ENCODE measurements around the gene CAMTA1.

CAMTA1 gene

GRCh38 chr1:6801199-6801598 lies 15.9 kb downstream of the CAMTA1 start:
- no peak for TF ChIP-seq CTCF (IDR thresholded peaks at IDR 0.05; ENCODE audit: insufficient read depth, missing control alignments)
- DNase-seq (ENCODE audit: insufficient read length, low spot score), result no peak
- no peak for FAIRE-seq

GRCh38 chr1:6801966-6802365 lies 16.7 kb downstream of the CAMTA1 start:
- no peak for TF ChIP-seq CTCF (IDR thresholded peaks at IDR 0.05; ENCODE audit: insufficient read depth, missing control alignments)
- FAIRE-seq (no peak), DNase-seq (ENCODE audit: insufficient read length, low spot score) (no peak)

GRCh38 chr1:6802454-6802853 lies 17.2 kb downstream of the CAMTA1 start:
- DNase-seq (ENCODE audit: insufficient read length, low spot score) (no peak), FAIRE-seq (no peak)
- no peak for TF ChIP-seq CTCF (IDR thresholded peaks at IDR 0.05; ENCODE audit: insufficient read depth, missing control alignments)

GRCh38 chr1:6802893-6803292 lies 17.6 kb downstream of the CAMTA1 start:
- no peak for TF ChIP-seq CTCF (IDR thresholded peaks at IDR 0.05; ENCODE audit: insufficient read depth, missing control alignments)
- no peak for FAIRE-seq
- DNase-seq (ENCODE audit: insufficient read length, low spot score), result no peak

GRCh38 chr1:6803357-6803756 lies 18.1 kb downstream of the CAMTA1 start:
- DNase-seq (ENCODE audit: insufficient read length, low spot score) (no peak), FAIRE-seq (no peak)
- no peak for TF ChIP-seq CTCF (IDR thresholded peaks at IDR 0.05; ENCODE audit: insufficient read depth, missing control alignments)

GRCh38 chr1:6805004-6805416 lies 19.8 kb downstream of the CAMTA1 start:
- no peak for TF ChIP-seq CTCF (IDR thresholded peaks at IDR 0.05; ENCODE audit: insufficient read depth, missing control alignments)
- no peak for FAIRE-seq
- DNase-seq (ENCODE audit: insufficient read length, low spot score), result no peak

GRCh38 chr1:6807782-6808181 lies 22.5 kb downstream of the CAMTA1 start:
- FAIRE-seq (no peak), DNase-seq (ENCODE audit: insufficient read length, low spot score) (no peak)
- no peak for TF ChIP-seq CTCF (IDR thresholded peaks at IDR 0.05; ENCODE audit: insufficient read depth, missing control alignments)
